ENCODE data around the gene UTP4.

GRCh38 chr16:69201291-69201690 is 68.8 kb downstream of the UTP4 start:
- TF ChIP-seq CTCF (IDR thresholded peaks at IDR 0.05; ENCODE audit: low read depth, low read length) (no peak), EZH2phosphoT487 (IDR thresholded peaks at IDR 0.05; ENCODE audit: low read depth) (no peak)
